Thymus (tissue), 11 donors: ENCODE data around the gene PATJ. TPM values are rescaled to one million over a fixed set of nuclear protein-coding genes. Genes with fewer than 3 reads are reported as not detected.

ENCODE experiments used
- DNase-seq, 9 donors: peaks; one replicate each; pipeline ENCODE4 v3.0.0-alpha.2; 2013; ENCODE audit warnings: low spot score in 9 of 9, low read depth in 6 of 9, missing footprints in 1 of 9
- H3K27ac ChIP-seq, 2 donors: one replicate each; pipeline ENCODE4 v1.5.1; 2013; ENCODE audit warnings: control low read depth in 1 of 2, low read depth in 1 of 2, low read length in 1 of 2, mild to moderate bottlenecking in 1 of 2, moderate library complexity in 1 of 2
- H3K27me3 ChIP-seq, 2 donors: one replicate each; pipeline ENCODE4 v1.5.1; 2013; ENCODE audit warnings: low read length in 1 of 2; ENCODE audit not compliant: control insufficient read depth in 2 of 2, insufficient read depth in 1 of 2
- H3K36me3 ChIP-seq, 2 donors: one replicate each; pipeline ENCODE4 v1.5.1; 2013; ENCODE audit warnings: low read length in 1 of 2, mild to moderate bottlenecking in 1 of 2, moderate library complexity in 1 of 2; ENCODE audit not compliant: control insufficient read depth in 2 of 2, insufficient read depth in 2 of 2
- H3K4me1 ChIP-seq, 2 donors: one replicate each; pipeline ENCODE4 v1.5.1; 2013; ENCODE audit warnings: low read length in 2 of 2; ENCODE audit not compliant: control insufficient read depth in 2 of 2, insufficient read depth in 2 of 2
- H3K4me3 ChIP-seq, 2 donors: one replicate each; pipeline ENCODE4 v1.5.1; 2013; ENCODE audit warnings: low read length in 2 of 2, control low read depth in 1 of 2, mild to moderate bottlenecking in 1 of 2
- H3K9me3 ChIP-seq, 2 donors: one replicate each; pipeline ENCODE4 v1.5.1; 2013; ENCODE audit warnings: low read length in 1 of 2, mild to moderate bottlenecking in 1 of 2; ENCODE audit not compliant: control insufficient read depth in 2 of 2, insufficient read depth in 1 of 2
- WGBS: extraction: QIAGEN DNeasy Blood & Tissue Kit; methylation state at CpG from one replicate; pipeline ENCODE4 v1.1.7; 2013; 5-methylcytosine and 5-hydroxymethylcytosine counted together
- polyA plus RNA-seq: library from polyadenylated mRNA; stranded (reverse); fragments of 200-250 nt; gene quantifications from one replicate; pipeline ENCODE4 v1.2.3, GENCODE V29; 2013
- total RNA-seq: library from RNA; stranded (reverse); fragments of 120-200 nt; gene quantifications from one replicate; pipeline ENCODE4 v1.2.4, GENCODE V29; 2013
- donor health status: healthy.

Gene PATJ
- total and polyA plus RNA-seq, 2 donors, result 8.6 to 12.4 TPM

GRCh38 chr1:62050165-62050564, 307.9 kb downstream of the PATJ start:
- no peaks in the 10 kb centered on the region for H3K9me3 ChIP-seq
- no peaks in the 10 kb centered on the region for H3K36me3 ChIP-seq
- 95% methylated on average over 3 of the region's 3 CpGs for WGBS
- H3K4me3 ChIP-seq, result no peak overlapping the region
- H3K27ac ChIP-seq, result no peak overlapping the region
- no peaks in the 10 kb centered on the region for H3K4me1 ChIP-seq
- no peak for DNase-seq
- H3K27me3 ChIP-seq, result no peaks in the 10 kb centered on the region

- no peak overlapping the region for H3K4me3 ChIP-seq
- H3K36me3 ChIP-seq, result no peaks in the 10 kb centered on the region
- H3K9me3 ChIP-seq, result no peaks in the 10 kb centered on the region
- DNase-seq, result no peak
- no peak overlapping the region for H3K27ac ChIP-seq
- H3K27me3 ChIP-seq, result no peaks in the 10 kb centered on the region
- no peaks in the 10 kb centered on the region for H3K4me1 ChIP-seq
These were observed 310.7 kb downstream of the PATJ start for GRCh38 chr1:62052946-62053345.

GRCh38 chr1:62054188-62054587, 311.9 kb downstream of the PATJ start:
- no peaks in the 10 kb centered on the region for H3K9me3 ChIP-seq
- no peak for DNase-seq
- H3K27ac ChIP-seq, result no peak overlapping the region
- no peaks in the 10 kb centered on the region for H3K36me3 ChIP-seq
- H3K4me3 ChIP-seq, result no peak overlapping the region
- H3K27me3 ChIP-seq, result no peaks in the 10 kb centered on the region
- H3K4me1 ChIP-seq, result peaks cover 0 to 3% of the 10 kb centered on the region in 2 donors
- 92% methylated on average over 1 of the region's 1 CpG for WGBS

- 96% methylated on average over 4 of the region's 4 CpGs for WGBS
- H3K4me3 ChIP-seq, result no peak overlapping the region
- H3K4me1 ChIP-seq, result peaks cover 0 to 3% of the 10 kb centered on the region in 2 donors
- H3K27ac ChIP-seq, result no peak overlapping the region
- no peaks in the 10 kb centered on the region for H3K27me3 ChIP-seq
- H3K9me3 ChIP-seq, result no peaks in the 10 kb centered on the region
- H3K36me3 ChIP-seq, result no peaks in the 10 kb centered on the region
- no peak for DNase-seq
These were observed 314.9 kb downstream of the PATJ start for GRCh38 chr1:62057230-62057629.

GRCh38 chr1:62057641-62058290, 315.5 kb downstream of the PATJ start:
- 93% methylated on average over 2 of the region's 2 CpGs for WGBS
- DNase-seq, result no peak
- H3K9me3 ChIP-seq, result no peaks in the 10 kb centered on the region

GRCh38 chr1:62058956-62059355, 316.7 kb downstream of the PATJ start:
- Histone ChIP-seq H3K9me3 (no peaks in the 10 kb centered on the region), H3K27ac (no peak overlapping the region), H3K27me3 (no peaks in the 10 kb centered on the region), H3K4me1 (peaks cover 0 to 3% of the 10 kb centered on the region in 2 donors), H3K4me3 (no peak overlapping the region), H3K36me3 (no peaks in the 10 kb centered on the region)
- no peak for DNase-seq
- 78% methylated on average over 3 of the region's 3 CpGs for WGBS

More at GRCh38 chr1:62057641-62058290, 315.5 kb downstream of the PATJ start:
- Histone ChIP-seq H3K4me1 (peaks cover 0 to 3% of the 10 kb centered on the region in 2 donors), H3K27me3 (no peaks in the 10 kb centered on the region), H3K36me3 (no peaks in the 10 kb centered on the region), H3K27ac (no peak overlapping the region), H3K4me3 (no peak overlapping the region)

GRCh38 chr1:62062087-62062486, 319.8 kb downstream of the PATJ start:
- 98% methylated on average over 1 of the region's 1 CpG for WGBS
- H3K27ac ChIP-seq, result no peak overlapping the region
- H3K4me3 ChIP-seq, result no peak overlapping the region
- H3K27me3 ChIP-seq, result no peaks in the 10 kb centered on the region
- H3K4me1 ChIP-seq, result peaks cover 0 to 3% of the 10 kb centered on the region in 2 donors
- no peaks in the 10 kb centered on the region for H3K36me3 ChIP-seq
- H3K9me3 ChIP-seq, result no peaks in the 10 kb centered on the region
- DNase-seq, result no peak

GRCh38 chr1:62064829-62065407, 322.6 kb downstream of the PATJ start:
- 98% methylated on average over 4 of the region's 4 CpGs for WGBS

GRCh38 chr1:62066713-62067112, 324.4 kb downstream of the PATJ start:
- Histone ChIP-seq H3K36me3 (no peaks in the 10 kb centered on the region), H3K9me3 (no peaks in the 10 kb centered on the region), H3K4me1 (peaks cover 0 to 3% of the 10 kb centered on the region in 2 donors), H3K4me3 (no peak overlapping the region), H3K27ac (no peak overlapping the region), H3K27me3 (no peaks in the 10 kb centered on the region)
- no peak for DNase-seq
- WGBS, result 98% methylated on average over 2 of the region's 2 CpGs

More at GRCh38 chr1:62064829-62065407, 322.6 kb downstream of the PATJ start:
- no peak for DNase-seq
- Histone ChIP-seq H3K36me3 (no peaks in the 10 kb centered on the region), H3K27ac (no peak overlapping the region), H3K4me1 (peaks cover 0 to 3% of the 10 kb centered on the region in 2 donors), H3K27me3 (no peaks in the 10 kb centered on the region), H3K9me3 (no peaks in the 10 kb centered on the region), H3K4me3 (no peak overlapping the region)
